ENCODE measurements around the gene MFN1.

The MFN1 gene

DNA sequence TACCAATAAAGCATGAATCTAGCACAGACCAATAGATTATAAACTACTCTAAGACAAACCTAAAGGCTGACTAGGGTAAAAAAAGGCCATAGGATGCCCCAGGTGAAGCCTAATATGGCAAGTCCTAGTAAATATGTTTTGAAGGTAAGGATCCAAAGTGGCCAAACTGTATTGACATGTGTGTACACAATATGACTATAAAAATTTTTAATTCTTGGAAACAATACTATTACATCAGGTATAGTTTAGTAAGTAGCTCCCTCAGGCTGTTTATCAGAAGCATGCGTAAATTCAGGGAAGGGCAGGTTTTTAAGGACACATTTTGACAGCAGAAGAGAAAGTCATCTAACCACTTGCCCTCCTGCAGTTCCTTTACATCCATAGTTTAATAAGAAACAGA lies 84.9 kb downstream of the MFN1 start:
- no peak for FAIRE-seq

DNA sequence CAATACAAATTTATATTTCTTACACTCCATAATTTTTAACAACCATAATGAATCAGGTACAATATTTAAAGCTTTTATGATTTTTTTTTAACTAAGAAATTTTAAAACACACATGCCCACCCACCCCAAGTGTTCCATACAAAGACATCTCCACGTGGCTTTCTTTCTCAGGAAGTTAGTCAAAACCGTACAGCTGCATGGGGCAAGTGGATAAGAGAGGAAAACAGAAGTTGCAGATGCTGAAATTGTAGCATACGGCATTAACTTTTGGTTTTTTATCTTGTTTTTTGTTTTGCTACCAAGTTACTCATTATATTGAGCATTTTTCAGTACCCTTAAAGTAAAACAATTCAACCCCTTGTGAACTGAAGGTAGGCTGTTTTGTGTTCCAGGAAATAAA lies 89.0 kb downstream of the MFN1 start:
- FAIRE-seq = no peak

DNA sequence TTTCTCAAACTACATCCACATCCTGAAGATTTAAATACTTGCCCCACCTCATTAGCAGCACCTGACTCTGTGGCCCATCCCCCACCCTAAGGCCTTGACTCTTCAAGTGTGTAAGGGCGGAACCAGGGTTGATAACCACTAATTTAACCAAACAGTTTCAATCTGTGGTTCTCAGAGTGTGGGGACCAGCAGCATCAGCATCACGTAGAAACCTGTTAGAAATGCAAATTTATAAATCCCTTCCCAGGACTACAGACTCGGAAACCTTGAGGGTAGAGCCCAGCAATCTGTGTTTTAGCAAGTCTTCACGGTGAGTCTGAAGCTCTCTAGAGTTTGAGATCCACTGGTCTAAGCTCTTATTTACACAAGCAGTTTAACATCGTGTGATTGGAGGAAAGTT lies 91.3 kb downstream of the MFN1 start:
- no peak for FAIRE-seq
